Stimulated activated CD8-positive, alpha-beta memory T cell treated with anti-CD3 and anti-CD28 coated beads, Interleukin-7, amount 100 ng/mL, for 1 hour (primary cell): ENCODE measurements around the gene TOR1B.
"Not testable (repeated sequence)": the region's sequence is repeated elsewhere in the genome, so short reads cannot be mapped to it uniquely, and the experiment has no call there.

Experiments used
- DNase-seq, 2 donors: peaks; one replicate each; pipeline ENCODE4 v3.0.0-alpha.2; 2020; ENCODE audit warnings: low read depth in 2 of 2

Gene TOR1B

DNA sequence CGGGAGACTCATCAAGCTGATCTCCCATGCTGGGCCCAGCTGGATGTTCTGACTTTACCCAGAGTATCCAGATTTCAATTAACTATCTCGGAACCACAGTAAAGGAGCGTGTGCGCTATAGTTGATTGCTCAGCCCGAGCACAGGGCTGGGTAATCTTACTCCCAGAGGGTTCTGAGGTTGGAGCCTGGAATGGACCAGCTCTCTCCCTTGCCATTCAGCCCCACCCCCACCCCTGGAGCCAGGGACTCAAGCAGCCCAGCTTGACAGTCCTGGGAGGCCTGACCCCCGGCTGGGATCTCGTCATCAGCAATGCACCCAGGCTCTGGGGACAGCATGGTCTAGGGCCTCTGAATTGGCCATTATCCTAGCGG is 26.4 kb upstream of the TOR1B start:
- no peak for DNase-seq

DNA sequence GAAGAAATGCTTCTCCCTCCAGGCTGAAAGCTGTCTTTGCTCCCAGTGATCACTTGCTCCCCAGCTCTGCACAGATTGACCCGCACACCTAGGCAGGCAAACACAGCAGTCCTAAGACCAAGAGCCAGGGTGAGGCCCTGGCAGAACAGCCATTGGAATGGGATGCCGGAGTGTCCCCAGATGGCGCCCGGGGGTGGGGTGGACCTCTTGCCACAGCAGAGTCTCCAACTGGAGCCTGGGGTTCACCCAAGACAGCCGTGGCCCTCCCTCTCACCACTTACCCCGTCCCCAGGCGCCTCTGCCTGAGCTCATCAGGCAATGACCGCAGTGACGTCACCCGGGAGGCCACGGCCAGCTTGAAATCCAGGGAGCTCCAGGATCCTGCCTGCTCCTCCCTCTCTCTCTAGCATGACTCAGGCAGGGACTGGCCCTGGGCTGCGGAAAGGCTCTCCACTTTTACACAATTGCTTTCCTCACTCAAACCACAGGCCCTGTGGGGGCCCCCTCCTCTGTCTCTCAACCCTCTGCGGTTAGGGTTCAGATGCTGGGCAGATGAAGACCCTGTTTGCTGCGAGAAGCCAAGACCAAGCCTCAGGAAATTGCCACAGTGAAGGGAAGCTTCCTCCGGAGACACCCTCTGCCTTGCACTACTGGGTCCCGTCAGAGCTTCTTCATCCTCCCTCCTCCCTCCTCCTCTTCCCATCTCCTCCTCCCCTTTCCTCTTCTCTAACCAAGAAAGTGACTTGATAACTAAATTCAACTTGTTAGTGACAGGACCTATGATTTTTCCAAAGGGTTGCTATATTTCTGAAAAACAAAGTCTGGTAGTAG is 25.8 kb upstream of the TOR1B start:
- DNase-seq: peak; percentile 5 to 10

DNA sequence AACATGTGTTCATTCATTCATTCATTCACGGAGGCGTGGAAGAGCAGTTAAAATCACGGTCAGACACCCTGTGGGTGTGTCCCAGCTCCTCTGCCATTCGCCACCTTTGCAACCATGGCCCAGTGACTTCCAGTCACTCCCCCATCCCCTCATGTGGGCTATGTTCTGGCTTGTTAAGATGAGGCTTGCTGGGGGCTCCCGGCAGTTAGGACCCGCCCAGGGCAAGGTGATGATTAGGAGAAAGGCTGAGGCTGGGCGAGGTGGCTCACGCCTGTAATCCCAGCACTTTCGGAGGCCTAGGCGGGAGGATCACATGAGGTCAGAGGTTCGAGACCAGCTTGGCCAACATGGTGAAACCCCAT is 25.2 kb upstream of the TOR1B start:
- no peak for DNase-seq

DNA sequence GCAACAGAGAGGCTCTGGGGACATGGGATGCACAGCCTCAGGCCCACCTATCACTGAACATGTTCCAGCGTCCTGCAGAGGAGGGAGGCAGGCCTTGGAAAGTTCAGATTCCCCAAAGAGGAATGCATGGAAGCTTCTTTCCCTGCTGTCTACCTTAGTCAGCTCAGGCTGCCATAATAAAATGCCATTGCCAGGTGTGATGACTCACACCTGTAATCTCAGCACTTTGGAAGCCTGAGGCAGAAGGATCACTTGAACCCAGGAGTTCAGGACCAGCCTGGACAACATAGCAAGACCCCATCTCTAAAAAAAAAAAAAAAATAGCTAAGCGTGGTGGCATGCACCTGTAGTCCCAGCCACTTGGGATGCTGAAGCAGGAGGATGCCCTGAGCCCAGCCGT is 24.5 kb upstream of the TOR1B start:
- no peak for DNase-seq

DNA sequence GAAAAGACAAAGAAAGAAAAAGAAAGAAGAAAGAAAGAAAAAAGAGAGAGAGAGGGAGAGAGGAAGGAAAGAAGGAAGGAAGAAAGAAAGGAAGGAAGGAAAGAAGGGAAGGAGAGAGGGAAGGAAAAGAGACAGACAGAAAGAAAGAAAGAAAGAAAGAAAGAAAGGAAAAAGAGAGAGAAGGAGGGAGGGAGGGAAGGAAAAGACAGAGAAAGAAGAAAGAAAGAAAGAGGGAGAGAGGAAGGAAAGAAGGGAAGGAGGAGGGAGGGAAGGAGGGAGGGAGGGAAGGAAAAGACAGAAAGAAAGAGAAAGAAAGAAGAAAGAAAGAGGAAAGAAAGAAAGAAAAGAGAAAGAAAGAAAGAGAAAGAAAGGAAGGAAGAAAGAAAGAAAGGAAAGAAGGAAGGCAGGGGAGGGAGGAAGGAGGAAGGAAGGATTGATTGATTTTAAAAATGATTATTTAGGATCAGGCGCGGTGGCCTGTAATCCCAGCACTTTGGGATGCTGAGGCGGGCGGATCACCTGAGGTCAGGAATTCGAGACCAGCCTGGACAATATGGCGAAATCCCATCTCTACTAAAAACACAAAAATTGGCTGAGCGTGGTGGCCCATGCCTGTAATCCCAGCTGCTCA is 23.3 kb upstream of the TOR1B start:
- DNase-seq: no peak

DNA sequence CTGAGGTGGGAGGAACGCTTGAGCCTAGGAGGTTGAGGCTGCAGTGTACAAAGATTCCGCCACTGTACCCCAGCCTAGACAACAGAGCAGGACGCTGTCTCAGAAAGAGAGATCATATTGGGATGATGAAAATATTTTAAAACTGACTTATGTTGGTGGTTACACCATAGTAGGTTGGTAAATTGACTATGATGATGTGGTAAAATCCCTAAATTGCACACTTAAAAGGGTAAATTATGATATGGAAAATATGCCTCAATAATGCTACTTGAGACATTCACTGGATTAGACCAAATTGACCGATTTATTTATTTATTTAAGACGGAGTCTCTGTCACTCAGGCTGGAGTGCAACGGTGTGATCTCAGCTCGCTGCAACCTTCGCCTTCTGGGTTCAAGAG is 21.9 kb upstream of the TOR1B start:
- DNase-seq: no peak

DNA sequence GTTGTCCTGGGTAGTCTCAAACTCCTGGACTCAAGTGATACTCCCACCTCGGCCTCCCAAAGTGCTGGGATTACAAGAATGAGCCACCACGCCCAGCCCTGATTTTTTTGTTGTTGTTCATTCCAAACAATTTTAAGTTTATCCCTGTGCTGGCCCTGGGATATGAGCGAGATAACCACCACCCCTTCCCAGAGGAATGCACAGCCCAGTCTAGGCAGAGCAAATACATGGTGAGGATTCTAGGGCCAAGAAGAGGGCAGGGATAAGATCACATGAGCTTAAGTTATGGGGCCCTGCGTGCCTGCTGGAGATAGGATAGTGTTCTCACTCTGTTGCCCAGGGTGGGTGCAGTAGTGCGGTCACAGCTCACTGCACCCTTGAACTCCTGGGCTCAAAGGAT is 21.0 kb upstream of the TOR1B start:
- no peak for DNase-seq

DNA sequence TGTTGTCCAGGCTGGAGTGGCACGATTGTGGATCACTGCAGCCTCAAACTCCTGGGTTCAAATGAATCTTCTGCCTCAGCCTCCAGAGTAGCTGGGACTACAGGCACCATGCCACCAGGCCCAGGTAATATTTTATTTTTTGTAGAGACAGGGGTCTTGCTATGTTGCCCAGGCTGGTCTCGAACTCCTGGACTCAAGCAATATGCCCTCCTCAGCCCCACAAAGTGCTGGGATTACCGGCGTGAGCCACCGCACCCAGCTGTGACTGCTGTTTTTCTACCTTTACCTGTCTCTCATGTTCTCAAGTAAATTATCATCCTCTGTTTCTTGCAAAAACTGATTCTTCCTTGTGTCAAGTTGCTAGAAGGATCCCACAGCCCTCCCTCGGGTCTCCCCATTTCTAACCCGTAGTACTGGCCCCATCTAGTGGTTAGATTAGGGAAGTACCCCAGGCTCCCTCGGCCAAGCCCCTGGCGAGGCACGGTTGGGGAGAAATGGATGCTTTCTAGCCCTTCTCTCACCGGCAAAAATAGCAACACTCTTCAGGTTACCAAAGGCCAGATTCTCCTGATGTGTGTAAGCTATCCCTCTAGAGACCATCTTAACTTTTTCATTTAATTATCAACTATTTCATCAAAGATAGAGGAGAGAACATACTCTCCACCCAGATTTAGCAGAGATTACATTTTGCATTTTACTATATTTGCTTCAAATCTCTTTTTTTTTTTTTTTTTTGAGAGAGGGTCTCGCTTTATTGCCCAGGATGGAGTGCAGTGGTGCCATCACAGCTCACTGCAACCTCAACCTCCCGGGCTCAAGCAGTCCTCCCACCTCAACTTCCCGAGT is 19.2 kb upstream of the TOR1B start:
- peak; percentile 49 to 58 for DNase-seq

DNA sequence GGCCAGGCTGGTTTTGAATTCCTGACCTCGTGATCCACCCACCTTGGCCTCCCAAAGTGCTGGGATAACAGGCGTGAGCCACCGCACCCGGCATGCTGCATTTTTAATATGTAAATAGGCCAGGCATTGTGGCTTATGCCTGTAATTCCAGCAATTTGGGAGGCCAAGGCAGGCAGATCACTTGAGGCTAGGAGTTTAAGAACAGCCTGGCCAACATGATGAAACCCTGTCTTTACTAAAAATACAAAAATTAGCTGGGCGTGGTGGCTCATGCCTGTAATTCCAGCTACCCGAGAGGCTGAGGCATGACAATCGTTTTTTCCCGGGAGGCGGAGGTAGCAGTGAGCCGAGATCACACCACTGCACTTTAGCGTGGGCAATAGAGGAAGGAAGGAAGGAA is 18.0 kb upstream of the TOR1B start:
- not testable (repeated sequence) for DNase-seq

DNA sequence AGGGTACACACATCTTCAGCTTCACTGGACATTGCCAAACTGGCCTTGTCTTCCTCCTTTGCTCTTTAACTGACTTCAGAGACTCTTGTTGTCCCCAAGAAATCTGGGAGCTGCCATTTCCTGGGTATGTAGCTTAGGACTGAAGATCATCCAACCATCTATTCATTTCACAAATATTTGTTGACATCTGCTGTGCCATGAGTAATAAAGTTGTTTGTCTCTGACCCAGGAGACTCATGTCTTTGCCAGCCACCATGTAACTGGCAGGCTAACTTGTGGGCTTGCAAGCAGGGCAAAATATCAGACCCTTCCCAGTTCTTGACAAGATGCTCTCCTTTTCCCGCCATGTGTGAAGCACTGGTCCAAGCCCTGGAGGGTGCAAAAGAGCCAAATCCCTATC is 17.1 kb upstream of the TOR1B start:
- DNase-seq: no peak

DNA sequence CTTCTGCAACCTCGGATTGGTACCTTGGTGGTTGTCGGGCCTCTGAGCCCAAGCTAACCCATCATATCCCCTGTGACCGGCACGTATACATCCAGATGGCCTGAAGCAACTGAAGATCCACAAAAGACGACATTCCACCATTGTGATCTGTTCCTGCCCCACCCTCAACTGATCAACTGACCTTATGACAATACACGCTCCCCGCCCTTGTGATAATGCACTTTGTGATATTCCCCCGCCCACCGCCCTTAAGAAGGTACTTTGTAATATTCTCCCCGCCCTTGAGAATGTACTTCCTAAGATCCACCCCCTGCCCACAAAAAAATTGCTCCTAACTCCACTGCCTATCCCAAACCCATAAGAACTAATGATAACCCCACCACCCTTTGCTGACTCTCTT is 16.5 kb upstream of the TOR1B start:
- DNase-seq: no peak

DNA sequence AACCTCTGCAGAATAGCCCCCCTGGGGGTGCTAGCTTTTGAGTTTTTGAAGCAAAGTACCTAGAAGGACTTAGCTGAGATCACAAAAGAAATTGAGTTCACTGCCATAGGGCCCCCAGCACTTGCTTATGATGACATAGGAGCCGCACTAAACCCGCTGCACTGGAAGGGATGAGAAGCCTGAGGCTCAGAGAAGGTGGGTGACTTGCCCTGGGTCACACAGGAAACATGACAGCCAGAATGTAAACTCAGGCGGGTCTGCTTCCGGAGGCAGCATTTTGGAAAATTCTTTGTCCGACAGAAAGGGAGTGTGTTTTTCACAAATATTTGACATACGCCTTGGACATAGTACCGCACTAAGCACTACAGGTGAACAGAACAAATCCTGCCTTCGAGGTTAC is 8.4 kb upstream of the TOR1B start:
- no peak for DNase-seq

DNA sequence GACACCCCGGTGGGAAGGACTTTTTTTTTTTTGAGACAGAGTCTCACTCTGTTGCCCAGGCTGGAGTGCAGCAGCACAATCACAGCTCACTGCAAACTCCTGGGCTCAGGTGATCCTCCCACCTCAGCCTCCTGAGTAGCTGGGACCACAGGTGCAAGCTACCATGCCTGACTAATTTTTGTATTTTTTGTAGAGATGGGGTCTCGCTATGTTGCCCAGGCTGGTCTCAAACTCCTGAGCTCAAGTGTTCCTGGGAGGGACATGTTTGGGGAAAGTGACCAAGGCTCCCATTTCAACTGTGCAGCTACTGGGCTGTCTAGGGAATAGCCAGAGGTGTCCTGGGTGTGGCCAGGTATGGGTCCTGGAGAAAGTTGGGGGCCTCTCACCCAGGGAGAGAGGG is 7.0 kb upstream of the TOR1B start:
- not testable (repeated sequence) for DNase-seq

DNA sequence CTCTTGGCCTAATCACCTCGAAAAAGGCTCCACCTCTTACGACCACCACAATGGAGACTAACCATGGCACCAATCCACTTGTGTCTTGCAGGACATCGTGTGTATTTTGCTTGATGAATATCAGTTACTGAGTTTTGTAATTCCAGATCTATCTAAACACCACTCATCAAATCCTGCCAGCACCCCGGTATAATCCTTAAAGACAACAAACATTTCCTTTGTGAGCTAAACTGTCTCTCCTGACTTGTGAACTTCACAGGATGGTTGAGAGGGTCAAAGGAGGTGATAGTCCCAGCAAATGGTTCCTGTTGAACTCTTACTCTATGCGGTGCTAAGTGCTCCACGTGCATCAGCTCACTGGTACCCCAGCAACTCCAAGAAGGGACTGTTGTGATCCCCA is 4.0 kb upstream of the TOR1B start:
- DNase-seq: no peak

DNA sequence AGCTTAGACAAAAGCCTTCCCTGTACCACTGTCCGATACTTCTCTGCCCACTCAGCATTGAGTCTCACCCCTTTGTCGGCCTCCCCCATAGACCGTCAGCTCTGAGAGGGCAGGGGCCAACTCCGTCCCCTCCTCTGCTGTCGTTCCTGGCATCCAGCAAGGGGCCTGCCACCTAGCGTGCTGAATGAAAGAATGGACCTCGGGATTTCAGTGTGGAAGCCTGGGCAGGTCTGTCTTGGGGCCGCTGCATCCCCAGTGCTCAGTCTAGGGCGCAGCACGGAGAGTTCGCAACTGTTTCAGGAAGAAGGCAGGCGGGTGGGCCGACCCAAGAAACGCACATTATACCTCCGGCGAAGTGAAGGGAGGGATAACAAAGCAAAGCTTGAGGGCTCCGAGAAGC is 1.5 kb upstream of the TOR1B start:
- no peak for DNase-seq

DNA sequence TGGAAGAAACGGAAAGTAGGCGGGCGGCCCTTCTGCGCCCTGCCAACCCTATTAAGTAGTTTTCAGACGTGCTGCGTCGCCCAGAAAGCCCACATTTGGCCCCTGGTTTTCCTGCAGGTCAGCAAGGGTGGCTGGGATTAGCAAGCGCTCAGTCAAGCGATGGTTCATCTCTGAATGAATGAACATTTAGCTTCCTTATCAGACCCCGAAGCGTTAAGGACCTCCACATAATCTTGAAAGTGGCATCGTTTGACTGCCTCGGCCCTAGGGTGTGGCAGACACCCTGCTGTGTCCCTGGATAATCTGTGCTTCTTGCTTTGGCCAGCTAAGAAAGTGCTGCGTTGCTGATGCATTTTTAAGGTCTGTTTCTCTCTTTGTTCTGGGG is 684 bp downstream of the TOR1B start:
- no peak for DNase-seq

DNA sequence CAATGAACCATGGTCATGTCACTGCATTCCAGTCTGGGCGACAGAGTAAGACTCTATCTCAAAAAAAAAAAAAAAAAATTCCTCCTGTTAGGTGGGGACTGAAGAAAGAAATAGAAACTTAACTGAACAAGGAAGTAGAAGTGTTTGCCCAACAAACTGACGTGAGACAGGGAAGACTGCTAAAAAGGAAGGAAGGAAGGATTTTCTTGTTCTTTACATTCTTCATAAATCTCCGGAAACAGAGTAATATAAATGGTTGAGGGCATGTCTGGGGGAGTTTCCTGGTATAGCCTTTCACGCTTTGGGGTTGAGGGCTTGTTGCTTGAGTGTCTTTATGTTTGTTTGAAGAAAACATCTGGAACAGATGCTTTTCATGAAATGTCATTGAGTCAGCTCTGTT is 3.1 kb downstream of the TOR1B start:
- DNase-seq: no peak

DNA sequence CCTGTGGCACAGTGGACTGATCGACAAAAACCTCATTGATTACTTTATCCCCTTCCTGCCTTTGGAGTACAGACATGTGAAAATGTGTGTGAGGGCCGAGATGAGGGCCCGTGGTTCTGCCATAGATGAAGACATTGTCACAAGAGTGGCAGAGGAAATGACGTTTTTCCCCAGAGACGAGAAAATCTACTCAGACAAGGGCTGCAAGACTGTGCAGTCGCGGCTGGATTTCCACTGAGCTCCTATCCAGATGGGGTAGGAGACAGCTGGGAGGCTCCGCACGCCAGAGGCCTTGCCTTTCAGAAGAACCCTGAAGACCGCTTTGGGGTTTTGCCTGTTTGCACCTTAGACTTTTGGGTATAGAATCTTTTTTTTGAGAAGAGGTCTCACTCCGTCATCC is 6.4 kb downstream of the TOR1B start:
- DNase-seq: no peak

DNA sequence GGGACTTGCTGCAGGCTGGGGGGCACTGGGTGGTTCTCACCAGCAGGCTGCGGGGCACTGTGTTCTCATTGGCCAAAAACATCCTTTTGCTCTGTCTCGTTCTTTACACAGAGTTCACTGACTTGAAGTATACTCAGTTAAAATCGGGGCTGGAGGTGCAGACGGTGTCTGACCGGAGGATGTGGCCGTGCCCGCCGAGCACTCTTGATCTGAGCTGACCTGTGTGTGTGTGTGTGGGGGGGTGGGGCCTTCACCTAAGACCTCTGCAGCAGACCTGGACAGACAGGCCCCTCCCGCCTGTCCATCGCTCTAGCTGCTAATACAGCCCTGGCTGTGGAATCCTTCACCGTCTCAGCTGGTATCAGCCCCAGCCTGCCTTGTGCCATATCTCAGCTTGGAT is 7.1 kb downstream of the TOR1B start:
- DNase-seq: no peak

DNA sequence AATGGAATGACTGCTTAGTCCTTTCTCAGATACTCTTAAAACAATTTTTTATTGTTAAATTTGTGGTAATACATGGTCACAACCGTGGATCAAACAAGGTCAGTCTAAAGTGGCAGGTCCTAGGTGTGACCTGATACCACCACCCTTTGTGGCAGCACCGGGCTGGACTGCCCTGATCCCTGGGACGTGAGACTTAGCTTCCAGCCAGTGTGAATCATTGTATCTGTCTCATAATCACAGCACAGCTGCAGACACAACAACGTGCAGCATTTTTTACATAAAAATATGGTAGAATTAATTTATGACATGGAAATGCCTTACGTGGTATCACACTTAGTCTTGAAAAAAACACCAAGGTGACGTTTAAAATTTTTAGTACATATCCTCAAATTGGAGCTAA is 7.8 kb downstream of the TOR1B start:
- no peak for DNase-seq

DNA sequence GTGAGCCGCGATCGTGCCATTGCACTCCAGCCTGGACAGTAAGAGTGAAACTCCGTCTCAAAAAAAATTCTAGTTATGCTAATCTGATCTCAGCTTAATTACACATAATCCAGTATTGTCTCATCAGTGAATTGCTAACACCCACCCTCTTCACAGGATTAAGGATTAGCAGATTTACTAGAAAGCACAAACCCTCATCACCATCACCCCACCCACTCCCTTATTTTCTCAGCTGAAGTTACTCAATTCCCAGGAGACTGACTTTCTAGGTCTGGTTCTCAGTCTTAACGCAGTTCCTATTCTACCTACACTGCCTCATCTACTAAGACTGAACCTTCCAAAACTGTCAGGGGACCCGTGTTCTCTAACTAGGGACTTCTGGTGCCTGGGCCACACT is 9.0 kb downstream of the TOR1B start:
- no peak for DNase-seq

DNA sequence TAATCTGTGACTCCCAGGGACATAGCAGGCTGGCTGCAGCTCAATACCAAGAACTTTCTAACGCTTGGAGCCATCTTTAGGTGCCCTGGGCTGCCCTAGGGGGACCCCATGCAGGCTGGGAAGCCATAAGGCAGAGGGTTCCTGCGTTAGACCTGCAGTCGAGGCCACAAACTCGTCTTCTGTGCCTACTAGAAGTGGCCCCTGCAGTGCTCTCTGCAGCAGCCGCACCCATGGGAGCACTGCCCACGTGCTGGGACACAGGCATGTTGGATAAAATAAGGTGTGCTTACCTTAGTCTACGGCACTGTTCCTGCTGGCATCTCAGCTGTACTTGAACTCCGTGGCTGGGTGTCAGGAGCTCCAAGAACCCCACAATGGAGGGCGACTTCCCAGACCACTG is 9.4 kb downstream of the TOR1B start:
- DNase-seq: no peak

DNA sequence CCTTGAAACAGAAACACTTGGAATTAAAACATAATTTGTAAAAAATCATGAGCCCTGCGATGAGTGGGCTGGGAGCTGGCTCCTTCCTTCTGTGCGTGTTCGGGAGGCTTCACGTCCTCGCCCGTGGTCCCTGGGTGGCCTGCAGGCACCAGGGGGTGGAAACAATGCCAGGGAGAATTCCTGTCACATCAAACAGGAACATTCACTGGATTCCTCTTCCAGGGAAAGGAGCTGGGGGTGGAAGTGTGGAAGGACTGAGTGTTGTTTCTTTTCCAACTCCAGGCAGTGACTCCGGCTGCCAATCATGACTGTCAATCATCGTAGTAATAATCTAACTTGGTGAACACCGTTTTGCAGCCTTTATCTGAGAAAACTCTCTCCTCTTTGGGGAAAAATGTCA is 10.7 kb downstream of the TOR1B start:
- DNase-seq: no peak
